HepG2 (cell line): ENCODE data around the gene PPP1R9B. TPM values are rescaled to one million over a fixed set of nuclear protein-coding genes. Genes with fewer than 3 reads are reported as not detected.

Experiments used
- ATF7-NPFF ChIP-seq: sonication (generic); formaldehyde crosslinking; IDR thresholded peaks from 2 replicates; pipeline ENCODE4 v1.8.1; 2023; ENCODE audit warnings: mild to moderate bottlenecking, low read depth, missing genetic modification reagents, moderate library complexity
- GFI1 ChIP-seq: sonication (generic); formaldehyde crosslinking; IDR thresholded peaks from 2 replicates; pipeline ENCODE4 v1.5.0; 2020; ENCODE audit warnings: missing genetic modification reagents, mild to moderate bottlenecking, borderline replicate concordance
- KDM6A ChIP-seq: IDR thresholded peaks from 2 replicates; pipeline ENCODE4 v1.6.1; 2016; ENCODE audit warnings: low read depth
- PRDM10 ChIP-seq: sonication (generic); formaldehyde crosslinking; IDR thresholded peaks from 2 replicates; pipeline ENCODE4 v1.4.0; 2020; ENCODE audit warnings: low read depth, missing genetic modification reagents
- TCF7 ChIP-seq: sonication (generic); IDR thresholded peaks from 2 replicates; pipeline ENCODE4 v1.6.1; 2016; ENCODE audit warnings: antibody characterized with exemption, low read depth
- TFDP1 ChIP-seq: IDR thresholded peaks from 2 replicates; pipeline ENCODE4 v1.6.1; 2016; ENCODE audit warnings: missing compliant biosample characterization, missing genetic modification reagents, borderline replicate concordance
- ZBTB2 ChIP-seq: sonication (generic); formaldehyde crosslinking; IDR thresholded peaks from 2 replicates; pipeline ENCODE4 v1.8.0; 2022; ENCODE audit warnings: low read depth, missing genetic modification reagents
- polyA plus RNA-seq, 8 experiments: library from polyadenylated mRNA; depleted of rRNA in 3 of 8; stranded (reverse) in 7 of 8; unstranded in 1 of 8; fragments of >200 nt; fragmentation: Illumina TruSeq in 4 of 8; extraction: Trizol in 4 of 8; gene quantifications; 2 replicates each; pipeline versions ENCODE4 v1.2.1 to v1.2.3, GENCODE V29; 2011 to 2016; ENCODE audit warnings: low read depth in 4 of 8, missing spikeins in 1 of 8, mixed read lengths in 1 of 8; ENCODE audit not compliant: insufficient read depth in 1 of 8
- total RNA-seq, 5 experiments: library from RNA; depleted of rRNA; stranded (reverse); fragments of >200 nt; fragmentation: Illumina TruSeq; extraction: Trizol; gene quantifications; 2 replicates each; pipeline ENCODE4 v1.2.3, GENCODE V29; 2016; ENCODE audit warnings: low read depth in 1 of 5
- TF ChIP-seq, protein P1 (sequence below): sonication (generic); formaldehyde crosslinking; IDR thresholded peaks from 2 replicates; pipeline ENCODE4 v1.4.0; 2020; ENCODE audit warnings: mild to moderate bottlenecking, missing genetic modification reagents
- TF ChIP-seq, protein P2 (sequence below): sonication (generic); formaldehyde crosslinking; conservative IDR thresholded peaks from 2 replicates; pipeline ENCODE4 v1.4.0; 2020; ENCODE audit warnings: mild to moderate bottlenecking, missing genetic modification reagents, moderate library complexity
- TF ChIP-seq, protein P3 (sequence below): sonication (generic); formaldehyde crosslinking; IDR thresholded peaks from 2 replicates; pipeline ENCODE4 v1.4.0; 2020; ENCODE audit warnings: missing genetic modification reagents, borderline replicate concordance

PPP1R9B gene
- total and polyA plus RNA-seq, 2 of the 13 experiments (the other 11 are each of a cell fraction or from before 2014, with no cell fraction given) = 9.4 to 15.8 TPM

GRCh38 chr17:50133028-50133768 lies 17.3 kb downstream of the PPP1R9B start (continued):
- TF ChIP-seq, protein P1, sequence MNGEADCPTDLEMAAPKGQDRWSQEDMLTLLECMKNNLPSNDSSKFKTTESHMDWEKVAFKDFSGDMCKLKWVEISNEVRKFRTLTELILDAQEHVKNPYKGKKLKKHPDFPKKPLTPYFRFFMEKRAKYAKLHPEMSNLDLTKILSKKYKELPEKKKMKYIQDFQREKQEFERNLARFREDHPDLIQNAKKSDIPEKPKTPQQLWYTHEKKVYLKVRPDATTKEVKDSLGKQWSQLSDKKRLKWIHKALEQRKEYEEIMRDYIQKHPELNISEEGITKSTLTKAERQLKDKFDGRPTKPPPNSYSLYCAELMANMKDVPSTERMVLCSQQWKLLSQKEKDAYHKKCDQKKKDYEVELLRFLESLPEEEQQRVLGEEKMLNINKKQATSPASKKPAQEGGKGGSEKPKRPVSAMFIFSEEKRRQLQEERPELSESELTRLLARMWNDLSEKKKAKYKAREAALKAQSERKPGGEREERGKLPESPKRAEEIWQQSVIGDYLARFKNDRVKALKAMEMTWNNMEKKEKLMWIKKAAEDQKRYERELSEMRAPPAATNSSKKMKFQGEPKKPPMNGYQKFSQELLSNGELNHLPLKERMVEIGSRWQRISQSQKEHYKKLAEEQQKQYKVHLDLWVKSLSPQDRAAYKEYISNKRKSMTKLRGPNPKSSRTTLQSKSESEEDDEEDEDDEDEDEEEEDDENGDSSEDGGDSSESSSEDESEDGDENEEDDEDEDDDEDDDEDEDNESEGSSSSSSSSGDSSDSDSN = peak; percentile 55; the same call in 1 of the 2 replicates
- TF ChIP-seq TCF7 (peak; percentile 83), TFDP1 (CRISPR knock-in tag) (peak; percentile 18; the same call in 1 of the 2 replicates), PRDM10 (CRISPR knock-in tag) (peak; percentile 59; the same call in 1 of the 2 replicates), KDM6A (CRISPR knock-in tag) (peak; percentile 42; the same call in 1 of the 2 replicates), ZBTB2 (CRISPR knock-in tag) (no peak), ATF7-NPFF (CRISPR knock-in tag) (peak; percentile 58; the same call in 1 of the 2 replicates), GFI1 (CRISPR knock-in tag) (no peak)
- TF ChIP-seq, protein P2, sequence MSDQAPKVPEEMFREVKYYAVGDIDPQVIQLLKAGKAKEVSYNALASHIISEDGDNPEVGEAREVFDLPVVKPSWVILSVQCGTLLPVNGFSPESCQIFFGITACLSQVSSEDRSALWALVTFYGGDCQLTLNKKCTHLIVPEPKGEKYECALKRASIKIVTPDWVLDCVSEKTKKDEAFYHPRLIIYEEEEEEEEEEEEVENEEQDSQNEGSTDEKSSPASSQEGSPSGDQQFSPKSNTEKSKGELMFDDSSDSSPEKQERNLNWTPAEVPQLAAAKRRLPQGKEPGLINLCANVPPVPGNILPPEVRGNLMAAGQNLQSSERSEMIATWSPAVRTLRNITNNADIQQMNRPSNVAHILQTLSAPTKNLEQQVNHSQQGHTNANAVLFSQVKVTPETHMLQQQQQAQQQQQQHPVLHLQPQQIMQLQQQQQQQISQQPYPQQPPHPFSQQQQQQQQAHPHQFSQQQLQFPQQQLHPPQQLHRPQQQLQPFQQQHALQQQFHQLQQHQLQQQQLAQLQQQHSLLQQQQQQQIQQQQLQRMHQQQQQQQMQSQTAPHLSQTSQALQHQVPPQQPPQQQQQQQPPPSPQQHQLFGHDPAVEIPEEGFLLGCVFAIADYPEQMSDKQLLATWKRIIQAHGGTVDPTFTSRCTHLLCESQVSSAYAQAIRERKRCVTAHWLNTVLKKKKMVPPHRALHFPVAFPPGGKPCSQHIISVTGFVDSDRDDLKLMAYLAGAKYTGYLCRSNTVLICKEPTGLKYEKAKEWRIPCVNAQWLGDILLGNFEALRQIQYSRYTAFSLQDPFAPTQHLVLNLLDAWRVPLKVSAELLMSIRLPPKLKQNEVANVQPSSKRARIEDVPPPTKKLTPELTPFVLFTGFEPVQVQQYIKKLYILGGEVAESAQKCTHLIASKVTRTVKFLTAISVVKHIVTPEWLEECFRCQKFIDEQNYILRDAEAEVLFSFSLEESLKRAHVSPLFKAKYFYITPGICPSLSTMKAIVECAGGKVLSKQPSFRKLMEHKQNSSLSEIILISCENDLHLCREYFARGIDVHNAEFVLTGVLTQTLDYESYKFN (CRISPR knock-in tag) = peak; percentile 77
- TF ChIP-seq, protein P3, sequence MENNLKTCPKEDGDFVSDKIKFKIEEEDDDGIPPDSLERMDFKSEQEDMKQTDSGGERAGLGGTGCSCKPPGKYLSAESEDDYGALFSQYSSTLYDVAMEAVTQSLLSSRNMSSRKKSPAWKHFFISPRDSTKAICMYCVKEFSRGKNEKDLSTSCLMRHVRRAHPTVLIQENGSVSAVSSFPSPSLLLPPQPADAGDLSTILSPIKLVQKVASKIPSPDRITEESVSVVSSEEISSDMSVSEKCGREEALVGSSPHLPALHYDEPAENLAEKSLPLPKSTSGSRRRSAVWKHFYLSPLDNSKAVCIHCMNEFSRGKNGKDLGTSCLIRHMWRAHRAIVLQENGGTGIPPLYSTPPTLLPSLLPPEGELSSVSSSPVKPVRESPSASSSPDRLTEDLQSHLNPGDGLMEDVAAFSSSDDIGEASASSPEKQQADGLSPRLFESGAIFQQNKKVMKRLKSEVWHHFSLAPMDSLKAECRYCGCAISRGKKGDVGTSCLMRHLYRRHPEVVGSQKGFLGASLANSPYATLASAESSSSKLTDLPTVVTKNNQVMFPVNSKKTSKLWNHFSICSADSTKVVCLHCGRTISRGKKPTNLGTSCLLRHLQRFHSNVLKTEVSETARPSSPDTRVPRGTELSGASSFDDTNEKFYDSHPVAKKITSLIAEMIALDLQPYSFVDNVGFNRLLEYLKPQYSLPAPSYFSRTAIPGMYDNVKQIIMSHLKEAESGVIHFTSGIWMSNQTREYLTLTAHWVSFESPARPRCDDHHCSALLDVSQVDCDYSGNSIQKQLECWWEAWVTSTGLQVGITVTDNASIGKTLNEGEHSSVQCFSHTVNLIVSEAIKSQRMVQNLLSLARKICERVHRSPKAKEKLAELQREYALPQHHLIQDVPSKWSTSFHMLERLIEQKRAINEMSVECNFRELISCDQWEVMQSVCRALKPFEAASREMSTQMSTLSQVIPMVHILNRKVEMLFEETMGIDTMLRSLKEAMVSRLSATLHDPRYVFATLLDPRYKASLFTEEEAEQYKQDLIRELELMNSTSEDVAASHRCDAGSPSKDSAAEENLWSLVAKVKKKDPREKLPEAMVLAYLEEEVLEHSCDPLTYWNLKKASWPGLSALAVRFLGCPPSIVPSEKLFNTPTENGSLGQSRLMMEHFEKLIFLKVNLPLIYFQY = peak; percentile 89; the same call in 1 of the 2 replicates
